ENCODE data around the gene TYW1B.
A peak's percentile ranks its signal among the peaks of the same experiment; 100 is the strongest.
"Not testable (repeated sequence)": the region's sequence is repeated elsewhere in the genome, so short reads cannot be mapped to it uniquely, and the experiment has no call there.

TYW1B gene

GRCh38 chr7:72830567-72830966 lies 2.6 kb upstream of the TYW1B start:
- not testable (repeated sequence) for H3K27me3 ChIP-seq (ENCODE audit: control insufficient read depth, insufficient read depth, low read length); H3K4me1 ChIP-seq (ENCODE audit: control insufficient read depth, insufficient read depth, low read length); H3K36me3 ChIP-seq (ENCODE audit: control insufficient read depth, insufficient read depth, low read length); H3K9ac ChIP-seq (ENCODE audit: low read length)
- Histone ChIP-seq H3K27ac (ENCODE audit: low read depth, low read length) (peak overlapping the region; percentile 99), H3K4me3 (ENCODE audit: low read length) (peak overlapping the region; percentile 79)

- not testable (repeated sequence) for H3K36me3 ChIP-seq (ENCODE audit: control insufficient read depth, insufficient read depth, low read length); H3K4me1 ChIP-seq (ENCODE audit: control insufficient read depth, insufficient read depth, low read length); H3K27me3 ChIP-seq (ENCODE audit: control insufficient read depth, insufficient read depth, low read length)
- peak overlapping the region; percentile 79 for H3K4me3 ChIP-seq (ENCODE audit: low read length)
- H3K9ac ChIP-seq (ENCODE audit: low read length): peak overlapping the region; percentile 97
- peak overlapping the region; percentile 99 for H3K27ac ChIP-seq (ENCODE audit: low read depth, low read length)
Observed at GRCh38 chr7:72829687-72830354, 1.8 kb upstream of the TYW1B start.

DNA sequence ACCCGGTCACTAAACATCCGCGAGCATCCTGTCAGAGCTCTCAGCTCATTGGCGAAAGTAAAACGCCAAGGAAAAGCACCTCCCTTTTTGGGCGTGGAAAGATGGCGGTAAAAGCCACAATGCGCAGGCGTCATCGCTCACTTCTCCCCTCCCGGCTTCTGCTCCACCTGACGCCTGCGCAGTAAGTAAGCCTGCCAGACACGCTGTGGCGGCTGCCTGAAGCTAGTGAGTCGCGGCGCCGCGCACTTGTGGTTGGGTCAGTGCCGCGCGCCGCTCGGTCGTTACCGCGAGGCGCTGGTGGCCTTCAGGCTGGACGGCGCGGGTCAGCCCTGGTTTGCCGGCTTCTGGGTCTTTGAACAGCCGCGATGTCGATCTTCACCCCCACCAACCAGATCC lies 1.3 kb upstream of the TYW1B start:
- H3K4me3 ChIP-seq (ENCODE audit: low read length): peak overlapping the region; percentile 79
- peak overlapping the region; percentile 99 for H3K27ac ChIP-seq (ENCODE audit: low read depth, low read length)
- H3K4me1 ChIP-seq (ENCODE audit: control insufficient read depth, insufficient read depth, low read length); H3K36me3 ChIP-seq (ENCODE audit: control insufficient read depth, insufficient read depth, low read length); H3K27me3 ChIP-seq (ENCODE audit: control insufficient read depth, insufficient read depth, low read length): not testable (repeated sequence)
- peak overlapping the region; percentile 97 for H3K9ac ChIP-seq (ENCODE audit: low read length)

GRCh38 chr7:72823765-72824732 lies 4.0 kb downstream of the TYW1B start:
- H3K27me3 ChIP-seq (ENCODE audit: control insufficient read depth, insufficient read depth, low read length); H3K4me3 ChIP-seq (ENCODE audit: low read length): not testable (repeated sequence)

DNA sequence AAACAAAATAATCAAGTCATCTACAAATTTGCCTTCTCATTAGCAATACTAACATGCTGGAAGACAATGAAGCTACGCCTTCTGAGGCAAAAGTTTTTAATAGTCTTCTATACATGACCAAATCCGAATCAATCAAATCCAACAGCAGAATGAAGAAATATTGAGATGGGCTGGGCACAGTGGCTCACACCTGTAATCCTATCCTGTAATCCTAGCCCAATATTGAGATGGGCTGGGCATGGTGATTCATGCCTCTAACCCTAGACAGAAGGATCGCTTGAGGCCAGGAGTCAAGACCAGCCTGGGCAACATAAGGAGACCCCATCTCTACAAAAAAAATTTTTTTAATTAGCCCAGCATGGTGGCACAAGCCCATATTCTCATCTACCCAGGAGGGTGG lies 5.5 kb downstream of the TYW1B start:
- not testable (repeated sequence) for H3K4me3 ChIP-seq (ENCODE audit: low read length); H3K27ac ChIP-seq (ENCODE audit: low read depth, low read length); H3K27me3 ChIP-seq (ENCODE audit: control insufficient read depth, insufficient read depth, low read length); H3K9ac ChIP-seq (ENCODE audit: low read length); H3K4me1 ChIP-seq (ENCODE audit: control insufficient read depth, insufficient read depth, low read length); H3K36me3 ChIP-seq (ENCODE audit: control insufficient read depth, insufficient read depth, low read length)

More at GRCh38 chr7:72823765-72824732, 4.0 kb downstream of the TYW1B start:
- not testable (repeated sequence) for H3K4me1 ChIP-seq (ENCODE audit: control insufficient read depth, insufficient read depth, low read length); H3K27ac ChIP-seq (ENCODE audit: low read depth, low read length); H3K36me3 ChIP-seq (ENCODE audit: control insufficient read depth, insufficient read depth, low read length); H3K9ac ChIP-seq (ENCODE audit: low read length)

- not testable (repeated sequence) for H3K9ac ChIP-seq (ENCODE audit: low read length); H3K4me3 ChIP-seq (ENCODE audit: low read length); H3K27me3 ChIP-seq (ENCODE audit: control insufficient read depth, insufficient read depth, low read length); H3K36me3 ChIP-seq (ENCODE audit: control insufficient read depth, insufficient read depth, low read length); H3K4me1 ChIP-seq (ENCODE audit: control insufficient read depth, insufficient read depth, low read length); H3K27ac ChIP-seq (ENCODE audit: low read depth, low read length)
Observed at GRCh38 chr7:72818663-72819361, 9.2 kb downstream of the TYW1B start.

GRCh38 chr7:72817661-72818060 lies 10.3 kb downstream of the TYW1B start:
- not testable (repeated sequence) for H3K36me3 ChIP-seq (ENCODE audit: control insufficient read depth, insufficient read depth, low read length); H3K4me3 ChIP-seq (ENCODE audit: low read length); H3K4me1 ChIP-seq (ENCODE audit: control insufficient read depth, insufficient read depth, low read length); H3K27me3 ChIP-seq (ENCODE audit: control insufficient read depth, insufficient read depth, low read length); H3K27ac ChIP-seq (ENCODE audit: low read depth, low read length); H3K9ac ChIP-seq (ENCODE audit: low read length)

DNA sequence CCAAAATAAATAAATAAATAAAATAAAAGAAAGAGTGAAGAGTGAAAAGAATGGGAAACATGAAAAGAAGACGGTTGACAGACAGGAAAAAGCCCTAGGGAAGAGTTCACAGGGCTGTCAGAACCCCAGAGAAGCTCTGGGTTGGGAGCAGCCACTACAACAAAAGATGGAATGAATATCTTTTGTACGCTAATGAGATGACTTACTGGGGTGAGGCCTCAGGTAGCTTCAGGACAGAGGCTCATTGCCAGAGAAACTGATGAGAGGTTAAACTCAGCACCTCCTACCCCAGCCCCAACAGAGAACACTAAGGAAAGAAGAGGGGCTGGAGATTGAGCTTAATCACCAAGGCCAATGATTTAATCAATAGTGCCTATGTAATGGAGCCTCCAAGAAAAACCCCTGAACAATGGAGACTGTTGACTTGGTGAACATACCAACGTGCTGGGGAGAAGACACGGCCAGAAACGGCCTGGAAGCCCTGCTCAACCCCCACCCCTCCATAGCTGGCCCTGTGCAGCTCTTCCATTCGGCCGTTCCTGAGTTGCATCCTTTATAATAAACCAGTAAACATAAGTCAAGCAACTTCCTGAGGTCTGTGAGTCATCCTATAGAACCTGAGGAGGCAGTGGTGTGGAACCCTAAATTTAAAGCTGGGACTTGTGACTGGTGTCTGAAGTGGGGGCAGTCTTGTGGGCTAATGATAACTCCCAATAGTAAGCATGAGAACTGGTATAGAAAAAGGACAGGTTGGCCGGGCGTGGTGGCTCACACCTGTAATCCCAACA lies 11.4 kb downstream of the TYW1B start:
- H3K27me3 ChIP-seq (ENCODE audit: control insufficient read depth, insufficient read depth, low read length); H3K9ac ChIP-seq (ENCODE audit: low read length); H3K36me3 ChIP-seq (ENCODE audit: control insufficient read depth, insufficient read depth, low read length); H3K4me3 ChIP-seq (ENCODE audit: low read length); H3K27ac ChIP-seq (ENCODE audit: low read depth, low read length); H3K4me1 ChIP-seq (ENCODE audit: control insufficient read depth, insufficient read depth, low read length): not testable (repeated sequence)

- H3K27ac ChIP-seq (ENCODE audit: low read depth, low read length); H3K9ac ChIP-seq (ENCODE audit: low read length); H3K27me3 ChIP-seq (ENCODE audit: control insufficient read depth, insufficient read depth, low read length); H3K4me1 ChIP-seq (ENCODE audit: control insufficient read depth, insufficient read depth, low read length); H3K36me3 ChIP-seq (ENCODE audit: control insufficient read depth, insufficient read depth, low read length); H3K4me3 ChIP-seq (ENCODE audit: low read length): not testable (repeated sequence)
Observed at GRCh38 chr7:72810437-72810836, 17.6 kb downstream of the TYW1B start.

GRCh38 chr7:72808511-72808910 lies 19.5 kb downstream of the TYW1B start:
- H3K27me3 ChIP-seq (ENCODE audit: control insufficient read depth, insufficient read depth, low read length); H3K9ac ChIP-seq (ENCODE audit: low read length); H3K4me1 ChIP-seq (ENCODE audit: control insufficient read depth, insufficient read depth, low read length); H3K27ac ChIP-seq (ENCODE audit: low read depth, low read length); H3K36me3 ChIP-seq (ENCODE audit: control insufficient read depth, insufficient read depth, low read length); H3K4me3 ChIP-seq (ENCODE audit: low read length): not testable (repeated sequence)

DNA sequence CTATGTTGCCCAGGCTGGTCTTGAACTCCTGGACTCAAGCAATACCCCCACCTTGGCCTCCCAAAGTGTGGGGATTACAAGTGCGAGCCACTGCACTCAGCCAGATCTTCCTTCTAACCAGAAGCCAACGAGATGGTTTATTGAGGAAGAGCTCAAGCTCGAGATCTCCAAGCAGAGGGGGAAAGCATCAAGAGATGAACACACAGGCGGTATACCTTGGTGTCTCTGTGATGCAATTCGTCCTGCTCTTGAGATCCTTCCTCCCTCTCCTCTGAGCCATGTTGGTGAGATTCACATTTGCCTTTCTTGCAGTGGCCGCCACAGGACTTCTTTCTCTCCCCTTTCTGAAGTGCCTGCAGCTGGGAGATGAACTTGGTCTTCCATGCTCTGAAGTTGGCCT lies 21.1 kb downstream of the TYW1B start:
- H3K4me3 ChIP-seq (ENCODE audit: low read length); H3K9ac ChIP-seq (ENCODE audit: low read length); H3K4me1 ChIP-seq (ENCODE audit: control insufficient read depth, insufficient read depth, low read length); H3K27ac ChIP-seq (ENCODE audit: low read depth, low read length); H3K36me3 ChIP-seq (ENCODE audit: control insufficient read depth, insufficient read depth, low read length); H3K27me3 ChIP-seq (ENCODE audit: control insufficient read depth, insufficient read depth, low read length): not testable (repeated sequence)

Measured in rectal smooth muscle tissue (tissue), 1 donor.